Measurements from ENCODE around the gene OOSP4B.
"Not testable (repeated sequence)": the region's sequence is repeated elsewhere in the genome, so short reads cannot be mapped to it uniquely, and the experiment has no call there.

The OOSP4B gene

DNA sequence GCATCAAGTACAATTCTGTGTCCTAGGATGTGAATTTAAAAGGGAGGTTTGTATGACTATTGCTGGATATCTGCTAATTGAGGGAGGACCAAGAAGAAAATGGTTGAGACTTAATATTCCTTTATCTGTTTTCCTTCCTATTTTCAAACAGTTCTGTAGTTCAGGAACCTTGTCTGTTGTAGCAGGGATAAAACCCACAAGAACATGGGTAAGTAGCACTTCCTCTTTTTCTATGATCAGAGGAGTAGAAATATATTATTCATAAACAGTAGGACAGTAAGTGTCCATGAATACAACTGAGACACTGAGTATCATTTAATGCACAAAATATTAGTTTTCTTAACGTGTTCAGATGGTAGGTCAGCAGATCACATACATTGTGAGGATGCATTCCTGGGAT is 47.1 kb downstream of the OOSP4B start:
- no peak for DNase-seq

DNA sequence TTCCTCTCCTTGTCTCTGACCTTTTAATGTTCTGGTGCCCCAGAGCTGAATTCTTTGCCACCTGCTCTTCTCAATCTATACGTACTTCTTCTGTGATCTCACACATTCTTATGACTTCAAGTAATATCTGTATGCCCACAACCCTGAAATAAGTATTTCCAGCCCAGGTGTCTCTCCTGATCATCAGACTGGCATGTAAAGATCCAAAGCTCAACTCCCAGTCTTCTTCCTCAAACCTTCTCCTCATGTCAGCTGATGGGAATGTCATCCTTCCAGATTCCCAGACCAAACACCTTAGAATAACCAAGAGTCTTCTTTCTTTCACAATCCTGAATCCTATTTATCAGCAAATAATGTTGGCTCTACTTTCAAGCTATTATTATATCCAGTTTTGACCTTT is 48.8 kb downstream of the OOSP4B start:
- no peak for DNase-seq

DNA sequence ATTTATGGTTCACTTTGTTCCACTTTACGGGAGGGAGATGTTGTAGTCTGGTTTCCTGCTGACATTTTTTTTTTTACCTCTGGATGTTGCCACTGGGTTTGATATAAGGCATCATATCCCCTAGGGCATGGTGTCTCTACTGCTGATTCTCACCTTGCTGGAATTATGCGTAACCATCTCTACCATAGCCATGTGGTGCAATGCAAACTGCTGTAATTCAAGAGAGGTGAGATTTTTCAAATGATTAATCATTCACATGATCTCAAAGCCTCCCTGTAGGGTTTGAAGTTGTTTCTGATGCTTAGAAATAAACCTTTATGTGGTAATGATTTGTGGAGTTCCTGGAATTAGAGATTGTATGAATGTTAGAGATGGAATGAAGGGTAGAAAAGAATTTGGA is 52.5 kb downstream of the OOSP4B start:
- no peak for DNase-seq

DNA sequence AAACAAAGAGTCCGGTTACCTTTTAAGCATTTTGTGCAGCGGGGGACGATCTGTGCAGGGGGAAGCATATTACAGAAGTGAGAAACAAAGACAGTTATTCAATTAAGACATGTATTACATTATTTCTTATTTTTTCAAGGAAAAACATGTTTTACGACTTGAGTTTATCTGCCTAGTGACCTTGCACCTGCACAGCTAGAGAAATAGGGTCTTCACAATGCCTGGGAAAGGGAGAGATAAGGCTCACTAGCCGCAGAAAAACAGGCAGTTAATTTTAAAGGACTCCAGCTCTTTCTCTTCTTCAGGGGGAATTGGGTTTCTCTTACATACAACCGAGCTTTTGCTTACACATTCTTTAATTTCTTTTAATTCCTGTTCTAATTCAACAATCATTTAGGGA is 54.7 kb downstream of the OOSP4B start:
- not testable (repeated sequence) for DNase-seq

DNA sequence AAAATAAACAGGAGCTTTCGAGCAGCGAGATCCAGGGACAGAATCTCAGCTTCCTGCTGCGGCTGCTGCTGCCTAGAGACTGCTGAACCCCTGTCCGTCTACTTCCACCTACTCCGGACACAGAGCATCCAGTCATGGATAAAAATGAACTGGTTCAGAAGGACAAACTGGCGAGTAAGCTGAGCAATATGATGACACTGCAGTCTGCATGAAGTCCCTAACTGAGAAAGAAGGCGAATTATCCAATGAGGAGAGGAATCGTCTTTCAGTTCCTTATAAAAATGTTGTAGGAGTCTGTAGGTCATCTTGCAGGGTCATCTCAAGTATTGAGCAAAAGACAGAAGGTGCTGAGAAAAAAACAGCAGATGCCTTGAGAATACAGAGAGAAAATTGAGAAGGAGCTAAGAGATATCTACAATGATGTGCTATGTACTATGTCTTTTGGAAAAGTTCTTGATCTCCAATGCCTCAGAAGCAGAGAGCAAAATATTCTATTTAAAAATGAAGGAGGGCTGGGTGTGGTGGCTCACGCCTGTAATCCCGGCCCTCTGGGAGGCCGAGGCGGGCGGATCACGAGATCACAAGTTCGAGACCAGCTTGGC is 60.3 kb downstream of the OOSP4B start:
- DNase-seq: no peak

DNA sequence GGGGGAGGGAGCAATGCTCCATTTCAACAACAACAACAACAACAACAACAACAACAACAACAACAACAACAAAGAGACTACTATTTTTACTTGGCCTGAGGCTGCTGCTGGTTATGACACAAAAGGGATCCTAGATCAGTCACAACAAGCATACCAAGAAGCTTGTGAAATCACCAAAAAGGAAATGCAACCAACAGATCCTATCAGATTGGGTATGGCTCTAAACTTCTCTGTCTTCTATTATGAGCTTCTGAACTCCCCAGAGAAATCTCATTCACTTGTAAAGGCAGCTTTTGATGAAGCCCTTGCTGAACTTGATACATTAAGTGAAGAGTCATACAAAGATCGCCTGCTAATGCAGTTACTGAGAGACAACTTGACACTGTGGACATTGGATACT is 61.0 kb downstream of the OOSP4B start:
- no peak for DNase-seq

DNA sequence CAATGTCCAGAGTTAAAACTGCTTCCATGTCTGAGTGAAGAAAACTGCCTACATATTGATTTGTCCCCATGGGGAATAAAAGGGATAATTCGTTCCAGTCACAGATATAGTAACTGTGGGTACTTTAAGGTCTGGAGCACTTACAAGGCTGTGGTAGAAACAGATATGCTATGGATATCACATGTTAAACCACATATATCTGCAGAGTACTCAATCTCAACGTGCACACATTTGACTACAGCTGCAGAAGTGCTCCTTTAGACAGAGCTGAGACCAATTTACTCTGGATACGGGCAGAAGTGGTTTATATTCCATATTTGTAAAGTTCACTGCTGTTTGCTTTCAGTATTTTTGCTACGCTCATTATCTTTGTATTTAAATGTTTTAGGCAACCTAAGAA is 61.8 kb downstream of the OOSP4B start:
- no peak for DNase-seq

DNA sequence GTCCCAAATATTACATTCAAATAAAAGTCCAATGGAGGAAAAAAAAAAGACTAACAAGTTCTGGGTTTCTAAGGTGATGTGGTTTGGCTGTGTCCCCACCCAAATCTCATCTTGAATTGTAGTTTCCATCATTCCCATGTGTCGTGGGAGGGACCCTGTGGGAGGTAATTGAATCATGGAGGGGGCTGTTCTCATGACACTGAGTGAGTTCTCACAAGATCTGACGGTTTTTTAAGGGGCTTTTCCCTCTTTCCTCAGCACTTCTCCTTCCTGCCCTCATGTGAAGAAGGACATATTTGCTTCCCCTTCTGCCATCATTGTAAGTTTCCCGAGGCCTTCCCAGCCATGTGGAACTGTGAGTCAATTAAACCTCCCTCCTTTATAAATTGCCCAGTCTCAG is 63.6 kb downstream of the OOSP4B start:
- no peak for DNase-seq

All from islet precursor cell (in vitro differentiated cells).